ENCODE data around the gene DHRS7C.

GRCh38 chr17:9728564-9728963 is 62.8 kb downstream of the DHRS7C start:
- TF ChIP-seq YY1 (IDR thresholded peaks at IDR 0.05; ENCODE audit: insufficient read depth, insufficient read length) (no peak), ZNF274 (IDR thresholded peaks at IDR 0.05; ENCODE audit: low read depth, low read length) (no peak)
